SK-N-SH (cell line): Measurements from ENCODE around the gene NCLN. TPM values are rescaled to one million over a fixed set of nuclear protein-coding genes. Genes with fewer than 3 reads are reported as not detected.

Experiments
- CTCF ChIA-PET: fragments of 300-600, 350-600 bp; formaldehyde crosslinking; extraction: SDS; loops from one replicate; lab custom pipeline; 2021; lab: Yijun Ruan, JAX
- POLR2A ChIA-PET: fragments of 350-600 bp; sonication (Branson Sonifier 250); formaldehyde crosslinking; extraction: SDS; loops from one replicate; lab custom pipeline; 2020; ENCODE audit warnings: antibody characterized with exemption, inconsistent platforms; lab: Yijun Ruan, JAX
- DNase-seq: peaks from one replicate; pipeline ENCODE4 v3.0.0; 2012
- H2AFZ ChIP-seq: fragments of 200-600 bp; sonication (generic); 2 replicates; pipeline ENCODE4 v1.8.1; 2016; ENCODE audit warnings: antibody characterized with exemption, mild to moderate bottlenecking, low read depth
- H3F3A ChIP-seq: fragments of 200-600 bp; sonication (generic); replicated peaks from 2 replicates; pipeline ENCODE3; 2016; ENCODE audit warnings: antibody characterized with exemption, mild to moderate bottlenecking; ENCODE audit not compliant: insufficient read depth
- H3K27ac ChIP-seq, 2 experiments: fragments of 200-500 bp in 1 of 2; fragments of 200-600 bp in 1 of 2; sonication (Bioruptor generic) in 1 of 2; sonication (generic), shearing (Covaris generic) in 1 of 2; 2 replicates each; pipeline versions ENCODE4 v1.5.1 to v1.6.1; 2014 to 2016; ENCODE audit warnings: low read depth in 2 of 2, inconsistent platforms in 1 of 2, low read length in 1 of 2, mild to moderate bottlenecking in 1 of 2, mixed read lengths in 1 of 2
- H3K27me3 ChIP-seq: fragments of 200-600 bp; sonication (generic), shearing (Covaris generic); 2 replicates; pipeline ENCODE4 v1.6.1; 2016; ENCODE audit warnings: mixed run types; ENCODE audit not compliant: insufficient read depth
- H3K36me3 ChIP-seq, 2 experiments: fragments of 200-500 bp in 1 of 2; fragments of 200-600 bp in 1 of 2; sonication (Bioruptor generic) in 1 of 2; sonication (generic) in 1 of 2; replicated peaks in 1 of 2; 2 replicates each; pipeline versions ENCODE3 to v1.5.1; 2014 to 2016; ENCODE audit warnings: low read length in 1 of 2, mild to moderate bottlenecking in 1 of 2; ENCODE audit not compliant: insufficient read depth in 2 of 2, control insufficient read depth in 1 of 2
- H3K4me1 ChIP-seq, 2 experiments: fragments of 200-500 bp in 1 of 2; fragments of 200-600 bp in 1 of 2; sonication (Bioruptor generic) in 1 of 2; sonication (generic), shearing (Covaris generic) in 1 of 2; 2 replicates each; pipeline versions ENCODE4 v1.5.1 to v1.6.1; 2014 to 2016; ENCODE audit warnings: low read depth in 1 of 2, low read length in 1 of 2, mixed run types in 1 of 2; ENCODE audit not compliant: insufficient read depth in 2 of 2, control insufficient read depth in 1 of 2
- H3K4me2 ChIP-seq: fragments of 200-600 bp; sonication (generic), shearing (Covaris generic); 2 replicates; pipeline ENCODE4 v1.6.1; 2017; ENCODE audit warnings: mixed run types
- H3K4me3 ChIP-seq, 2 experiments: fragments of 200-500 bp in 1 of 2; fragments of 200-600 bp in 1 of 2; sonication (Bioruptor generic) in 1 of 2; sonication (generic), shearing (Covaris generic) in 1 of 2; 2 replicates each; pipeline versions ENCODE4 v1.5.1 to v1.8.1; 2014 to 2016; ENCODE audit warnings: low read depth in 2 of 2, inconsistent platforms in 1 of 2, low read length in 1 of 2, mild to moderate bottlenecking in 1 of 2, mixed read lengths in 1 of 2, moderate library complexity in 1 of 2
- H3K79me2 ChIP-seq: fragments of 200-600 bp; sonication (generic); 2 replicates; pipeline ENCODE4 v1.8.1; 2017; ENCODE audit warnings: mild to moderate bottlenecking; ENCODE audit not compliant: insufficient read depth
- H3K9ac ChIP-seq: fragments of 200-600 bp; sonication (generic); 2 replicates; pipeline ENCODE4 v1.6.1; 2017; ENCODE audit warnings: mixed run types
- H3K9me2 ChIP-seq: fragments of 200-600 bp; sonication (generic); 2 replicates; pipeline ENCODE4 v1.6.1; 2017; ENCODE audit warnings: mixed run types
- H3K9me3 ChIP-seq: fragments of 200-600 bp; sonication (generic); 2 replicates; pipeline ENCODE4 v1.6.1; 2017; ENCODE audit warnings: mixed run types, mild to moderate bottlenecking, moderate library complexity
- H4K20me1 ChIP-seq: fragments of 200-600 bp; sonication (generic); 2 replicates; pipeline ENCODE4 v1.6.1; 2017; ENCODE audit warnings: mild to moderate bottlenecking, mixed run types; ENCODE audit not compliant: insufficient read depth
- CHD2 ChIP-seq: fragments of 150-350 bp; IDR thresholded peaks from 2 replicates; pipeline ENCODE4 v1.6.1; 2018; ENCODE audit warnings: low read length; ENCODE audit not compliant: partially characterized antibody
- EP300 ChIP-seq, 2 experiments: IDR thresholded peaks; 2 replicates each; pipeline versions ENCODE4 v1.4.0 to v1.6.1; 2012; ENCODE audit warnings: borderline replicate concordance in 1 of 2, low read depth in 1 of 2, low read length in 1 of 2
- FOSL2 ChIP-seq: IDR thresholded peaks from 2 replicates; pipeline ENCODE4 v1.4.0; 2012; ENCODE audit warnings: low read depth, mild to moderate bottlenecking, moderate library complexity, borderline replicate concordance
- FOXJ3 ChIP-seq: sonication (generic); formaldehyde crosslinking; IDR thresholded peaks from 2 replicates; pipeline ENCODE4 v1.5.1; 2020; ENCODE audit warnings: mild to moderate bottlenecking, missing genetic modification reagents
- MEF2A ChIP-seq: IDR thresholded peaks from 2 replicates; pipeline ENCODE4 v1.4.0; 2012; ENCODE audit warnings: low read depth, borderline replicate concordance
- NRF1 ChIP-seq: IDR thresholded peaks from 2 replicates; pipeline ENCODE4 v1.6.1; 2012; ENCODE audit warnings: low read depth, mild to moderate bottlenecking, low read length
- RFX5 ChIP-seq: IDR thresholded peaks from 2 replicates; pipeline ENCODE4 v1.6.1; 2012; ENCODE audit warnings: mild to moderate bottlenecking, improper control_type of control experiment, low read length
- RXRA ChIP-seq: IDR thresholded peaks from 2 replicates; pipeline ENCODE4 v1.4.0; 2012; ENCODE audit warnings: low read depth, mild to moderate bottlenecking, borderline replicate concordance
- SIN3A ChIP-seq: IDR thresholded peaks from 2 replicates; pipeline ENCODE4 v1.6.1; 2012; ENCODE audit warnings: low read depth, mild to moderate bottlenecking, low read length, moderate library complexity, borderline replicate concordance
- TCF12 ChIP-seq: IDR thresholded peaks from 2 replicates; pipeline ENCODE4 v1.4.0; 2012
- TEAD4 ChIP-seq: IDR thresholded peaks from 2 replicates; pipeline ENCODE4 v1.4.0; 2012; ENCODE audit warnings: mild to moderate bottlenecking, borderline replicate concordance; ENCODE audit not compliant: insufficient read depth
- USF1 ChIP-seq: IDR thresholded peaks from 2 replicates; pipeline ENCODE4 v1.4.0; 2012; ENCODE audit warnings: low read depth, borderline replicate concordance
- ZBTB33 ChIP-seq: IDR thresholded peaks from 2 replicates; pipeline ENCODE4 v1.4.0; 2012; ENCODE audit warnings: low read depth, borderline replicate concordance
- WGBS: methylation state at CpG from one replicate; pipeline ENCODE4 v1.1.6; 2017; ENCODE audit warnings: low lambda C conversion rate; 5-methylcytosine and 5-hydroxymethylcytosine counted together
- polyA plus RNA-seq, 3 experiments: library from polyadenylated mRNA; depleted of rRNA; stranded (reverse); fragments of >200 nt; gene quantifications; 2 replicates each; pipeline ENCODE4 v1.2.3, GENCODE V29; 2012
- TF ChIP-seq, protein P1 (sequence below): fragments of 150-350 bp; IDR thresholded peaks from 2 replicates; pipeline ENCODE4 v1.6.1; 2017; ENCODE audit warnings: antibody characterized with exemption, low read length, low read depth, borderline replicate concordance

NCLN gene
- polyA plus RNA-seq, 1 of the 3 experiments (the other 2 are of a cell fraction) = 69.0 TPM

- Histone ChIP-seq H3F3A (no peaks in the 10 kb centered on the region), H3K79me2 (peaks cover 6% of the 10 kb centered on the region; the same call in 1 of the 2 replicates), H3K9me3 (no peaks in the 10 kb centered on the region), H3K36me3 (peaks cover 5 to 28% of the 10 kb centered on the region in 2 experiments), H3K27ac (no peak overlapping the region), H4K20me1 (no peaks in the 10 kb centered on the region), H3K4me1 (no peaks in the 10 kb centered on the region; a peak in 1 of 4 replicates), H3K4me2 (no peak overlapping the region), H2AFZ (no peak overlapping the region), H3K4me3 (no peak overlapping the region), H3K27me3 (no peaks in the 10 kb centered on the region), H3K9me2 (no peaks in the 10 kb centered on the region)
- POLR2A ChIA-PET = no interaction called here
- CTCF ChIA-PET = interaction anchor here (0.6 to 1.5 kb wide), 3 partner anchors 12 to 562 kb away, joined by 3 to 6 read pairs (median 5); partner anchors contain the start of gene CELF5
- WGBS = 99% methylated on average over 19 of the region's 43 CpGs
- TF ChIP-seq, protein P1, sequence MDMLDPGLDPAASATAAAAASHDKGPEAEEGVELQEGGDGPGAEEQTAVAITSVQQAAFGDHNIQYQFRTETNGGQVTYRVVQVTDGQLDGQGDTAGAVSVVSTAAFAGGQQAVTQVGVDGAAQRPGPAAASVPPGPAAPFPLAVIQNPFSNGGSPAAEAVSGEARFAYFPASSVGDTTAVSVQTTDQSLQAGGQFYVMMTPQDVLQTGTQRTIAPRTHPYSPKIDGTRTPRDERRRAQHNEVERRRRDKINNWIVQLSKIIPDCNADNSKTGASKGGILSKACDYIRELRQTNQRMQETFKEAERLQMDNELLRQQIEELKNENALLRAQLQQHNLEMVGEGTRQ = no peak
- no peak for TF ChIP-seq TEAD4
- TF ChIP-seq RFX5 = no peak
- no peak for TF ChIP-seq ZBTB33
- TF ChIP-seq TCF12 = no peak
- TF ChIP-seq RXRA = no peak
- TF ChIP-seq, all 33 proteins: peak for 0
- no peak for DNase-seq
- no peak overlapping the region for H3K9ac ChIP-seq
Observed at GRCh38 chr19:3198901-3199700, 13.4 kb downstream of the NCLN start.

DNA sequence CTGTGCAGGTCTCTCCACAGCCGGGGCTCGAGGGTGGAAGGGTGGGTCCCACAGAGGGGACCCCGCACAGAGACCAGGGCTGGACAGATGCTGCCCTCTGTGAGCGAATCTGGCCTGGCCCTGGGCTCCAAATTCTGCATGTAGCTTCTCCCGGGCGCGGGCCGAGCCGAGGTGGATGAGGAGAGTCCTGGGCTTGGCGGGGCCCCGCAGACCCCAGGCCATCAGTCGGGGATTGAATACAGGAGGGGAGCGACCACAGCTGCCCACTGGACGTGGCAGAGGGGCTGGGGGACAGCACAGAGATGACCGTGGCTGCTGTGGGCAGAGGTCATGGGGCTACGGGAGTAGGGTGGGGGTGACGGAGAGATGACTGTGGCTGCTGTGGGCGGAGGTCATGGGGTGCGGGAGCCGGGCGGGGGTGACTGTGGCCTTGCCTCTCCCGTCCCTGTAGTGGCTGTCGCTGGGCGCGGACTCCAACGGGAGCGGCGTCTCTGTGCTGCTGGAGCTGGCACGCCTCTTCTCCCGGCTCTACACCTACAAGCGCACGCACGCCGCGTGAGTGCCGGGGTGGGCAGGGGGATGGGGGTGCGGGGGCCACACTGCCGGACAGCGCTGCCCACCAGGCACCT lies 15.5 kb downstream of the NCLN start:
- H3K36me3 ChIP-seq = peaks cover 0 to 38% of the 10 kb centered on the region in 2 experiments
- H3K4me2 ChIP-seq = no peak overlapping the region
- 97% methylated on average over 32 of the region's 39 CpGs for whole genome bisulfite sequencing
- no peaks in the 10 kb centered on the region for H3K4me1 ChIP-seq
- no peaks in the 10 kb centered on the region for H3K27me3 ChIP-seq
- H3K9ac ChIP-seq = no peak overlapping the region
- no peaks in the 10 kb centered on the region for H4K20me1 ChIP-seq
- no peak overlapping the region for H3K27ac ChIP-seq
- no peaks in the 10 kb centered on the region for H3K79me2 ChIP-seq
- H3K9me2 ChIP-seq = no peaks in the 10 kb centered on the region
- H3K4me3 ChIP-seq = no peak overlapping the region
- H3F3A ChIP-seq = no peaks in the 10 kb centered on the region
- TF ChIP-seq MEF2A (no peak), FOSL2 (no peak), SIN3A (no peak), CHD2 (no peak), USF1 (no peak), TEAD4 (no peak), NRF1 (no peak), RFX5 (no peak), EP300 (IDR thresholded peaks at IDR 0.05; ENCODE audit: borderline replicate concordance in 1 of 2, low read depth in 1 of 2, low read length in 1 of 2) (no peak), FOXJ3 (CRISPR knock-in tag) (no peak)
- DNase-seq = no peak
- POLR2A ChIA-PET = no interaction called here
- H2AFZ ChIP-seq = no peak overlapping the region
- CTCF ChIA-PET = interaction anchor here (1.0 kb wide), 1 partner anchor 9 kb away, joined by 4 read pairs; no protein-coding TSS in a partner anchor
- no peaks in the 10 kb centered on the region for H3K9me3 ChIP-seq
